Measurements from ENCODE around the gene ASCC3. TPM values are rescaled to one million over a fixed set of nuclear protein-coding genes. Genes with fewer than 3 reads are reported as not detected.

The ASCC3 gene
- total RNA-seq, 1 experiment from 2014 or later = 40.5 TPM

DNA sequence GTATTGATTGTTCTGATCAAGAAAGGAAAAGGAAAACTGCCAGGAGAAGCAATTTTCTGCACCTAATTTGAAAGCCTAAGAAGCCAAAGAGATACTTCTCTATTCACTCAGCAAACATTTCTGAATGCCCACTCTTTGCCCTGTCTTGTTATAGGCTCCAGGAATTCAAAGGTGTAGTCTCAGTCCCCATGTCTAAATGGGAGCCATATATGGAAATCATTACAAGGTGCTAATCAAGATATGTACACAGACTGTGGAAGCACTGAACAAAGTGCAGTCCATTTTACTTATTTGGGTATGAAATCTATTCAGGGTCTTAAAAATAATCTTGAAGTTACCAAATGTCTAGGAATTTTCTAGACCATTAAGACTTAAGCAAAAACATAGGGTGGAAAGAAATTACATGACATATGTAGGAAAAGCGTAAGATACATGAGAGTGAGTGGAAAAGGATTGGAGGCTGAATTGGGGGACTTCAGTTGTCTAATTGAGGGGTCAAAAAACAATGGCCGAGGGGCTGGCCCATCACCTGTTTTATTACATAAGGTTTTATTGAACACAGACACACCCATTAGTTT lies 39.0 kb upstream of the ASCC3 start:
- intact Hi-C loops (cut with micrococcal nuclease) = no loop called here
- BruUV-seq (replicated peaks) = no TSS peak
- ChIA-PET CTCF (no interaction called here), POLR2A (no interaction called here), RAD21 (ENCODE audit: low non-redundant PET in 1 of 2, low total read pairs in 2 of 2, uncharacterized antibody in 2 of 2, unreplicated experiment in 2 of 2) (no interaction called here)
- no peak for ATAC-seq
- H3K27ac ChIP-seq (ENCODE audit: low read depth, low read length) = no peak overlapping the region
- no peak overlapping the region for H2AFZ ChIP-seq (ENCODE audit: low read depth, low read length, poor library complexity, severe bottlenecking)
- H3K4me1 ChIP-seq (ENCODE audit: control insufficient read depth in 1 of 2, insufficient read depth in 2 of 2, low read length in 2 of 2) = no peaks in the 10 kb centered on the region
- no peak for TF ChIP-seq POLR2AphosphoS5 (IDR thresholded peaks at IDR 0.05; ENCODE audit: low read depth, low read length)
- TF ChIP-seq SRF (IDR thresholded peaks at IDR 0.05; ENCODE audit: low read depth) = no peak
- TF ChIP-seq EZH2 (IDR thresholded peaks at IDR 0.05) = no peak
- no peak for TF ChIP-seq CEBPB (IDR thresholded peaks at IDR 0.05; ENCODE audit: low read depth)
- no peak for TF ChIP-seq ZNF274 (IDR thresholded peaks at IDR 0.05; ENCODE audit: low read depth, low read length)
- TF ChIP-seq RAD21 (IDR thresholded peaks at IDR 0.05; ENCODE audit: low read depth) = no peak
- H3K27me3 ChIP-seq (ENCODE audit: insufficient read depth, low read length) = no peaks in the 10 kb centered on the region
- no peak overlapping the region for H3K4me2 ChIP-seq (ENCODE audit: low read length)
- DNase-seq (ENCODE audit: low read depth, low spot score) = no peak
- H3K79me2 ChIP-seq (ENCODE audit: insufficient read depth, low read length) = no peaks in the 10 kb centered on the region
- H3K4me3 ChIP-seq (replicated peaks in 1 of 2; ENCODE audit: low read depth in 1 of 2, low read length in 2 of 2) = no peak overlapping the region
- H3K9ac ChIP-seq (ENCODE audit: low read length) = no peak overlapping the region
- H3K9me2 ChIP-seq (ENCODE audit: insufficient read depth) = no peaks in the 10 kb centered on the region
- no peaks in the 10 kb centered on the region for H3K9me3 ChIP-seq (ENCODE audit: control insufficient read depth in 1 of 2, insufficient read depth in 1 of 2, low read depth in 1 of 2, low read length in 2 of 2)
- H3K36me3 ChIP-seq (ENCODE audit: control insufficient read depth in 1 of 2, insufficient read depth in 2 of 2, low read length in 2 of 2) = no peaks in the 10 kb centered on the region
- H4K20me1 ChIP-seq (ENCODE audit: insufficient read depth) = no peaks in the 10 kb centered on the region

DNA sequence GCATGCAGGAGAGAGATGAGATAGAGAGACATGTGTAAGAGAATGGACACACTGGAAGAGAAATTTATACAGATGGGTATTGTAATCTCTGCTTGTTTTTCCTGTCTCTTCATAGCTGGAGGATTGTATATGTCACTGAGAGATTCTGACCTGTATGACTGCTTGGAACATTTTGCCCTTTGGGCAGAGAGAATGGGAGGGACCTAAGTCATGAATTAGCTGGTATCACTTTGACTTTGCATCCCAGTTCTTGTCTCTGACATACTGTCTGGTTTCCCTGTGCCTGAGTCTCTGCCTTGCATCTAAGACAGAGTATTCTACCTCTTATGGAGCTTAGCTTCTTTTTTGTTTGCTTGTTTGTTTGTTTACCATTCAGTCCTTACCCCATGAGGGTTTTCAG lies 37.0 kb upstream of the ASCC3 start:
- DNase-seq (ENCODE audit: low read depth, low spot score) (no peak), ATAC-seq (no peak)
- no peak overlapping the region for H3K9ac ChIP-seq (ENCODE audit: low read length)
- intact Hi-C loops (cut with micrococcal nuclease) = no loop called here
- no peak overlapping the region for H3K27ac ChIP-seq (ENCODE audit: low read depth, low read length)
- no TSS peak for BruUV-seq (replicated peaks)
- CTCF ChIA-PET = no interaction called here
- H3K4me2 ChIP-seq (ENCODE audit: low read length) = no peak overlapping the region
- H2AFZ ChIP-seq (ENCODE audit: low read depth, low read length, poor library complexity, severe bottlenecking) = no peak overlapping the region
- no peaks in the 10 kb centered on the region for H3K9me3 ChIP-seq (ENCODE audit: control insufficient read depth in 1 of 2, insufficient read depth in 1 of 2, low read depth in 1 of 2, low read length in 2 of 2)
- no peaks in the 10 kb centered on the region for H3K4me1 ChIP-seq (ENCODE audit: control insufficient read depth in 1 of 2, insufficient read depth in 2 of 2, low read length in 2 of 2)
- RAD21 ChIA-PET (ENCODE audit: low non-redundant PET in 1 of 2, low total read pairs in 2 of 2, uncharacterized antibody in 2 of 2, unreplicated experiment in 2 of 2) = no interaction called here
- no peaks in the 10 kb centered on the region for H3K36me3 ChIP-seq (ENCODE audit: control insufficient read depth in 1 of 2, insufficient read depth in 2 of 2, low read length in 2 of 2)
- H4K20me1 ChIP-seq (ENCODE audit: insufficient read depth) = no peaks in the 10 kb centered on the region
- no peaks in the 10 kb centered on the region for H3K27me3 ChIP-seq (ENCODE audit: insufficient read depth, low read length)
- no peaks in the 10 kb centered on the region for H3K9me2 ChIP-seq (ENCODE audit: insufficient read depth)
- H3K79me2 ChIP-seq (ENCODE audit: insufficient read depth, low read length) = no peaks in the 10 kb centered on the region
- POLR2A ChIA-PET = no interaction called here
- H3K4me3 ChIP-seq (replicated peaks in 1 of 2; ENCODE audit: low read depth in 1 of 2, low read length in 2 of 2) = no peak overlapping the region
- TF ChIP-seq, protein P1, sequence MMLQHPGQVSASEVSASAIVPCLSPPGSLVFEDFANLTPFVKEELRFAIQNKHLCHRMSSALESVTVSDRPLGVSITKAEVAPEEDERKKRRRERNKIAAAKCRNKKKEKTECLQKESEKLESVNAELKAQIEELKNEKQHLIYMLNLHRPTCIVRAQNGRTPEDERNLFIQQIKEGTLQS (IDR thresholded peaks at IDR 0.05) = no peak
- TF ChIP-seq, protein P2, sequence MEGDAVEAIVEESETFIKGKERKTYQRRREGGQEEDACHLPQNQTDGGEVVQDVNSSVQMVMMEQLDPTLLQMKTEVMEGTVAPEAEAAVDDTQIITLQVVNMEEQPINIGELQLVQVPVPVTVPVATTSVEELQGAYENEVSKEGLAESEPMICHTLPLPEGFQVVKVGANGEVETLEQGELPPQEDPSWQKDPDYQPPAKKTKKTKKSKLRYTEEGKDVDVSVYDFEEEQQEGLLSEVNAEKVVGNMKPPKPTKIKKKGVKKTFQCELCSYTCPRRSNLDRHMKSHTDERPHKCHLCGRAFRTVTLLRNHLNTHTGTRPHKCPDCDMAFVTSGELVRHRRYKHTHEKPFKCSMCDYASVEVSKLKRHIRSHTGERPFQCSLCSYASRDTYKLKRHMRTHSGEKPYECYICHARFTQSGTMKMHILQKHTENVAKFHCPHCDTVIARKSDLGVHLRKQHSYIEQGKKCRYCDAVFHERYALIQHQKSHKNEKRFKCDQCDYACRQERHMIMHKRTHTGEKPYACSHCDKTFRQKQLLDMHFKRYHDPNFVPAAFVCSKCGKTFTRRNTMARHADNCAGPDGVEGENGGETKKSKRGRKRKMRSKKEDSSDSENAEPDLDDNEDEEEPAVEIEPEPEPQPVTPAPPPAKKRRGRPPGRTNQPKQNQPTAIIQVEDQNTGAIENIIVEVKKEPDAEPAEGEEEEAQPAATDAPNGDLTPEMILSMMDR (IDR thresholded peaks at IDR 0.05 in 2 of 3, conservative IDR thresholded peaks at IDR 0.05 in 1 of 3; ENCODE audit: borderline replicate concordance in 1 of 3, insufficient read depth in 1 of 3, low read depth in 2 of 3, low read length in 2 of 3) = no peak
- TF ChIP-seq CBX3 (IDR thresholded peaks at IDR 0.05; ENCODE audit: low read depth) (no peak), SRF (IDR thresholded peaks at IDR 0.05; ENCODE audit: low read depth) (no peak), YY1 (IDR thresholded peaks at IDR 0.05; ENCODE audit: extremely low read depth, insufficient replicate concordance, low read depth, low read length) (no peak), TCF7L2 (IDR thresholded peaks at IDR 0.05; ENCODE audit: borderline replicate concordance, extremely low read depth, insufficient read depth, insufficient read length) (no peak)
- TF ChIP-seq, protein P3, sequence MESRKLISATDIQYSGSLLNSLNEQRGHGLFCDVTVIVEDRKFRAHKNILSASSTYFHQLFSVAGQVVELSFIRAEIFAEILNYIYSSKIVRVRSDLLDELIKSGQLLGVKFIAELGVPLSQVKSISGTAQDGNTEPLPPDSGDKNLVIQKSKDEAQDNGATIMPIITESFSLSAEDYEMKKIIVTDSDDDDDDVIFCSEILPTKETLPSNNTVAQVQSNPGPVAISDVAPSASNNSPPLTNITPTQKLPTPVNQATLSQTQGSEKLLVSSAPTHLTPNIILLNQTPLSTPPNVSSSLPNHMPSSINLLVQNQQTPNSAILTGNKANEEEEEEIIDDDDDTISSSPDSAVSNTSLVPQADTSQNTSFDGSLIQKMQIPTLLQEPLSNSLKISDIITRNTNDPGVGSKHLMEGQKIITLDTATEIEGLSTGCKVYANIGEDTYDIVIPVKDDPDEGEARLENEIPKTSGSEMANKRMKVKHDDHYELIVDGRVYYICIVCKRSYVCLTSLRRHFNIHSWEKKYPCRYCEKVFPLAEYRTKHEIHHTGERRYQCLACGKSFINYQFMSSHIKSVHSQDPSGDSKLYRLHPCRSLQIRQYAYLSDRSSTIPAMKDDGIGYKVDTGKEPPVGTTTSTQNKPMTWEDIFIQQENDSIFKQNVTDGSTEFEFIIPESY (IDR thresholded peaks at IDR 0.05; ENCODE audit: extremely low read depth, insufficient replicate concordance, low read length) = no peak

Data from HCT116 (cell line).